ENCODE measurements around the gene RASSF8. TPM values are rescaled to one million over a fixed set of nuclear protein-coding genes. Genes with fewer than 3 reads are reported as not detected.
A peak's percentile ranks its signal among the peaks of the same experiment; 100 is the strongest.

RASSF8 gene
- total RNA-seq, 1 donor = 97.4 TPM

- Histone ChIP-seq H2AFZ (ENCODE audit: low read length) (peak overlapping the region; percentile 79), H3K79me2 (ENCODE audit: insufficient read depth, low read length) (no peaks in the 10 kb centered on the region), H3K4me1 (ENCODE audit: insufficient read depth, low read length) (peaks cover 12% of the 10 kb centered on the region), H3K27me3 (ENCODE audit: insufficient read depth, low read length) (no peaks in the 10 kb centered on the region), H3K4me3 (ENCODE audit: insufficient read depth, low read length) (peak overlapping the region; percentile 77), H3K36me3 (ENCODE audit: insufficient read depth, low read length) (no peaks in the 10 kb centered on the region), H3K4me2 (ENCODE audit: insufficient read depth, low read length) (peak overlapping the region; percentile 93), H4K20me1 (ENCODE audit: insufficient read depth, low read length) (no peaks in the 10 kb centered on the region), H3K27ac (ENCODE audit: low read depth, low read length) (peak overlapping the region; percentile 74), H3K9me3 (ENCODE audit: low read depth, low read length) (no peaks in the 10 kb centered on the region)
- no peak for DNase-seq (ENCODE audit: insufficient read length, low spot score, missing footprints)
- TF ChIP-seq CTCF (IDR thresholded peaks at IDR 0.05; ENCODE audit: extremely low read depth, low read depth, low read length) = no peak
These were observed 156.4 kb downstream of the RASSF8 start for GRCh38 chr12:26114720-26115401.

- Histone ChIP-seq H4K20me1 (ENCODE audit: insufficient read depth, low read length) (no peaks in the 10 kb centered on the region), H3K4me3 (ENCODE audit: insufficient read depth, low read length) (no peak overlapping the region), H3K4me2 (ENCODE audit: insufficient read depth, low read length) (no peak overlapping the region), H3K27me3 (ENCODE audit: insufficient read depth, low read length) (no peaks in the 10 kb centered on the region), H3K36me3 (ENCODE audit: insufficient read depth, low read length) (no peaks in the 10 kb centered on the region), H3K79me2 (ENCODE audit: insufficient read depth, low read length) (no peaks in the 10 kb centered on the region), H2AFZ (ENCODE audit: low read length) (no peak overlapping the region), H3K4me1 (ENCODE audit: insufficient read depth, low read length) (peaks cover 12% of the 10 kb centered on the region), H3K9me3 (ENCODE audit: low read depth, low read length) (no peaks in the 10 kb centered on the region), H3K27ac (ENCODE audit: low read depth, low read length) (no peak overlapping the region)
- TF ChIP-seq CTCF (IDR thresholded peaks at IDR 0.05; ENCODE audit: extremely low read depth, low read depth, low read length) = no peak
- DNase-seq (ENCODE audit: insufficient read length, low spot score, missing footprints) = no peak
These were observed 158.6 kb downstream of the RASSF8 start for GRCh38 chr12:26116829-26117715.

GRCh38 chr12:26118308-26118707 lies 159.8 kb downstream of the RASSF8 start:
- H3K79me2 ChIP-seq (ENCODE audit: insufficient read depth, low read length) = no peaks in the 10 kb centered on the region
- no peak overlapping the region for H3K4me3 ChIP-seq (ENCODE audit: insufficient read depth, low read length)
- H3K36me3 ChIP-seq (ENCODE audit: insufficient read depth, low read length) = no peaks in the 10 kb centered on the region
- no peak for DNase-seq (ENCODE audit: insufficient read length, low spot score, missing footprints)
- no peaks in the 10 kb centered on the region for H3K9me3 ChIP-seq (ENCODE audit: low read depth, low read length)
- no peak overlapping the region for H3K27ac ChIP-seq (ENCODE audit: low read depth, low read length)
- no peak for TF ChIP-seq CTCF (IDR thresholded peaks at IDR 0.05; ENCODE audit: extremely low read depth, low read depth, low read length)
- no peaks in the 10 kb centered on the region for H4K20me1 ChIP-seq (ENCODE audit: insufficient read depth, low read length)
- no peak overlapping the region for H2AFZ ChIP-seq (ENCODE audit: low read length)
- no peak overlapping the region for H3K4me2 ChIP-seq (ENCODE audit: insufficient read depth, low read length)
- no peaks in the 10 kb centered on the region for H3K27me3 ChIP-seq (ENCODE audit: insufficient read depth, low read length)
- peaks cover 12% of the 10 kb centered on the region for H3K4me1 ChIP-seq (ENCODE audit: insufficient read depth, low read length)

GRCh38 chr12:26119391-26119989 lies 161.0 kb downstream of the RASSF8 start:
- no peaks in the 10 kb centered on the region for H3K36me3 ChIP-seq (ENCODE audit: insufficient read depth, low read length)
- H3K4me3 ChIP-seq (ENCODE audit: insufficient read depth, low read length) = no peak overlapping the region
- H3K27me3 ChIP-seq (ENCODE audit: insufficient read depth, low read length) = no peaks in the 10 kb centered on the region
- no peaks in the 10 kb centered on the region for H3K9me3 ChIP-seq (ENCODE audit: low read depth, low read length)
- peaks cover 16% of the 10 kb centered on the region for H3K4me1 ChIP-seq (ENCODE audit: insufficient read depth, low read length)
- no peak overlapping the region for H3K4me2 ChIP-seq (ENCODE audit: insufficient read depth, low read length)
- no peak for DNase-seq (ENCODE audit: insufficient read length, low spot score, missing footprints)
- H2AFZ ChIP-seq (ENCODE audit: low read length) = no peak overlapping the region
- H3K79me2 ChIP-seq (ENCODE audit: insufficient read depth, low read length) = no peaks in the 10 kb centered on the region
- H4K20me1 ChIP-seq (ENCODE audit: insufficient read depth, low read length) = no peaks in the 10 kb centered on the region
- H3K27ac ChIP-seq (ENCODE audit: low read depth, low read length) = no peak overlapping the region
- peak; percentile 67 for TF ChIP-seq CTCF (IDR thresholded peaks at IDR 0.05; ENCODE audit: extremely low read depth, low read depth, low read length)
